ENCODE measurements around the gene AGTPBP1. TPM values are rescaled to one million over a fixed set of nuclear protein-coding genes. Genes with fewer than 3 reads are reported as not detected.

AGTPBP1 gene
- total and polyA plus RNA-seq, 2 of the 8 experiments (the other 6 are each of a cell fraction or from before 2014, with no cell fraction given) = 13.4 to 65.2 TPM

GRCh38 chr9:85741875-85742596 lies at the start of gene AGTPBP1 (continued):
- TF ChIP-seq CHD7 (IDR thresholded peaks at IDR 0.05; ENCODE audit: insufficient replicate concordance, low read length) (no peak), TEAD4 (IDR thresholded peaks at IDR 0.05; ENCODE audit: low read depth, low read length) (peak; percentile 16; the same call in 1 of the 2 replicates), RAD21 (IDR thresholded peaks at IDR 0.05 in 1 of 2, conservative IDR thresholded peaks at IDR 0.05 in 1 of 2; ENCODE audit: low read depth in 2 of 2, low read length in 2 of 2) (no peak), RFX5 (IDR thresholded peaks at IDR 0.05; ENCODE audit: borderline replicate concordance, low read depth, low read length) (no peak), KDM1A (IDR thresholded peaks at IDR 0.05; ENCODE audit: borderline replicate concordance, low read length) (peak; percentile 15; the same call in 1 of the 2 replicates), USF2 (IDR thresholded peaks at IDR 0.05; ENCODE audit: low read length) (peak; percentile 65; the same call in 1 of the 2 replicates), SIRT6 (IDR thresholded peaks at IDR 0.05; ENCODE audit: low read length) (no peak), JUN (IDR thresholded peaks at IDR 0.05; ENCODE audit: low read depth, low read length) (no peak)

All from H1 (cell line).